Rectal smooth muscle tissue (tissue), 1 donor: ENCODE results near the gene CCNY.
"Not testable (repeated sequence)": the region's sequence is repeated elsewhere in the genome, so short reads cannot be mapped to it uniquely, and the experiment has no call there.

Experiments
- H3K27ac ChIP-seq: one replicate; pipeline ENCODE4 v1.7.0; 2013; ENCODE audit warnings: low read depth, low read length, inconsistent platforms
- H3K27me3 ChIP-seq: one replicate; pipeline ENCODE4 v1.7.0; 2013; ENCODE audit warnings: low read length; ENCODE audit not compliant: control insufficient read depth, insufficient read depth
- H3K36me3 ChIP-seq: one replicate; pipeline ENCODE4 v1.7.0; 2013; ENCODE audit warnings: low read length; ENCODE audit not compliant: control insufficient read depth, insufficient read depth
- H3K4me1 ChIP-seq: one replicate; pipeline ENCODE4 v1.7.0; 2013; ENCODE audit warnings: low read length; ENCODE audit not compliant: control insufficient read depth, insufficient read depth
- H3K4me3 ChIP-seq: one replicate; pipeline ENCODE4 v1.7.0; 2013; ENCODE audit warnings: low read length
- H3K9ac ChIP-seq: one replicate; pipeline ENCODE4 v1.7.0; 2013; ENCODE audit warnings: low read length

CCNY gene

GRCh38 chr10:35409808-35410207, 73.5 kb downstream of the CCNY start:
- Histone ChIP-seq H3K36me3 (no peaks in the 10 kb centered on the region), H3K27ac (no peak overlapping the region), H3K9ac (no peak overlapping the region), H3K4me1 (peaks cover 21% of the 10 kb centered on the region), H3K4me3 (no peak overlapping the region), H3K27me3 (no peaks in the 10 kb centered on the region)

- H3K4me1 ChIP-seq, result peaks cover 30% of the 10 kb centered on the region
- H3K9ac ChIP-seq, result no peak overlapping the region
- no peak overlapping the region for H3K27ac ChIP-seq
Measured at GRCh38 chr10:35412003-35412723, 75.9 kb downstream of the CCNY start.

GRCh38 chr10:35412900-35413491, 76.7 kb downstream of the CCNY start:
- H3K9ac ChIP-seq, result no peak overlapping the region
- H3K27ac ChIP-seq, result no peak overlapping the region
- H3K4me1 ChIP-seq, result peaks cover 31% of the 10 kb centered on the region
- H3K4me3 ChIP-seq, result no peak overlapping the region
- H3K27me3 ChIP-seq, result no peaks in the 10 kb centered on the region
- no peaks in the 10 kb centered on the region for H3K36me3 ChIP-seq

More at GRCh38 chr10:35412003-35412723, 75.9 kb downstream of the CCNY start:
- H3K27me3 ChIP-seq, result no peaks in the 10 kb centered on the region
- no peaks in the 10 kb centered on the region for H3K36me3 ChIP-seq
- no peak overlapping the region for H3K4me3 ChIP-seq

- Histone ChIP-seq H3K36me3 (no peaks in the 10 kb centered on the region), H3K27ac (no peak overlapping the region), H3K9ac (no peak overlapping the region), H3K4me3 (no peak overlapping the region), H3K27me3 (no peaks in the 10 kb centered on the region), H3K4me1 (peaks cover 25% of the 10 kb centered on the region)
Measured at GRCh38 chr10:35413985-35414861, 77.9 kb downstream of the CCNY start.

GRCh38 chr10:35415505-35415904, 79.2 kb downstream of the CCNY start:
- peaks cover 17% of the 10 kb centered on the region for H3K4me1 ChIP-seq
- no peak overlapping the region for H3K27ac ChIP-seq

GRCh38 chr10:35416619-35417312, 80.5 kb downstream of the CCNY start:
- peaks cover 30% of the 10 kb centered on the region for H3K4me1 ChIP-seq
- no peak overlapping the region for H3K4me3 ChIP-seq
- no peaks in the 10 kb centered on the region for H3K36me3 ChIP-seq
- peak overlapping the region; percentile 33 for H3K27ac ChIP-seq
- H3K9ac ChIP-seq, result no peak overlapping the region
- H3K27me3 ChIP-seq, result no peaks in the 10 kb centered on the region

More at GRCh38 chr10:35415505-35415904, 79.2 kb downstream of the CCNY start:
- H3K27me3 ChIP-seq, result no peaks in the 10 kb centered on the region
- no peak overlapping the region for H3K9ac ChIP-seq
- H3K4me3 ChIP-seq, result no peak overlapping the region
- no peaks in the 10 kb centered on the region for H3K36me3 ChIP-seq

GRCh38 chr10:35417313-35417625, 81.0 kb downstream of the CCNY start:
- Histone ChIP-seq H3K27me3 (no peaks in the 10 kb centered on the region), H3K36me3 (no peaks in the 10 kb centered on the region), H3K4me1 (peaks cover 30% of the 10 kb centered on the region), H3K27ac (peak overlapping the region; percentile 33), H3K9ac (no peak overlapping the region), H3K4me3 (no peak overlapping the region)

GRCh38 chr10:35417795-35418194, 81.5 kb downstream of the CCNY start:
- Histone ChIP-seq H3K4me1 (peaks cover 35% of the 10 kb centered on the region), H3K4me3 (no peak overlapping the region), H3K27me3 (no peaks in the 10 kb centered on the region), H3K9ac (no peak overlapping the region), H3K36me3 (no peaks in the 10 kb centered on the region), H3K27ac (peak overlapping the region; percentile 33)

- peaks cover 36% of the 10 kb centered on the region for H3K4me1 ChIP-seq
- H3K4me3 ChIP-seq, H3K9ac ChIP-seq, H3K36me3 ChIP-seq, H3K27me3 ChIP-seq: not testable (repeated sequence)
- peak overlapping the region; percentile 33 for H3K27ac ChIP-seq
Measured at GRCh38 chr10:35418580-35418979, 82.3 kb downstream of the CCNY start.

- H3K27me3 ChIP-seq, result no peaks in the 10 kb centered on the region
- peaks cover 40% of the 10 kb centered on the region for H3K4me1 ChIP-seq
- no peak overlapping the region for H3K4me3 ChIP-seq
- H3K36me3 ChIP-seq, result no peaks in the 10 kb centered on the region
- no peak overlapping the region for H3K9ac ChIP-seq
- H3K27ac ChIP-seq, result no peak overlapping the region
Measured at GRCh38 chr10:35420044-35420443, 83.7 kb downstream of the CCNY start.

GRCh38 chr10:35420827-35421552, 84.7 kb downstream of the CCNY start:
- no peaks in the 10 kb centered on the region for H3K27me3 ChIP-seq
- H3K4me1 ChIP-seq, result peaks cover 42% of the 10 kb centered on the region
- peak overlapping the region; percentile 19 for H3K4me3 ChIP-seq
- H3K36me3 ChIP-seq, result no peaks in the 10 kb centered on the region
- peak overlapping the region; percentile 90 for H3K27ac ChIP-seq
- H3K9ac ChIP-seq, result no peak overlapping the region
